BE2C (cell line): ENCODE measurements around the gene BGN.

Source experiments
- DNase-seq: peaks from one replicate; pipeline ENCODE4 v3.0.0-alpha.2; 2020
- H3K27me3 ChIP-seq: fragments of 250-450 bp; sonication (Bioruptor Pico); 2 replicates; pipeline ENCODE4 v1.5.1; 2020; ENCODE audit warnings: mild to moderate bottlenecking
- H3K36me3 ChIP-seq: fragments of 250-450 bp; sonication (Bioruptor Pico); 2 replicates; pipeline ENCODE4 v1.5.1; 2020; ENCODE audit warnings: mild to moderate bottlenecking
- H3K4me1 ChIP-seq: fragments of 250-450 bp; sonication (Bioruptor Pico); 2 replicates; pipeline ENCODE4 v1.5.1; 2020
- H3K4me3 ChIP-seq: 2 replicates; pipeline ENCODE4 v1.5.1; 2011; ENCODE audit warnings: low read depth, low read length
- H3K9me3 ChIP-seq: fragments of 250-450 bp; sonication (Bioruptor Pico); 2 replicates; pipeline ENCODE4 v1.5.1; 2020
- TF ChIP-seq, protein P1 (sequence below): IDR thresholded peaks from 2 replicates; pipeline ENCODE4 v1.5.1; 2012; ENCODE audit warnings: mild to moderate bottlenecking, low read depth, low read length

Gene BGN

DNA sequence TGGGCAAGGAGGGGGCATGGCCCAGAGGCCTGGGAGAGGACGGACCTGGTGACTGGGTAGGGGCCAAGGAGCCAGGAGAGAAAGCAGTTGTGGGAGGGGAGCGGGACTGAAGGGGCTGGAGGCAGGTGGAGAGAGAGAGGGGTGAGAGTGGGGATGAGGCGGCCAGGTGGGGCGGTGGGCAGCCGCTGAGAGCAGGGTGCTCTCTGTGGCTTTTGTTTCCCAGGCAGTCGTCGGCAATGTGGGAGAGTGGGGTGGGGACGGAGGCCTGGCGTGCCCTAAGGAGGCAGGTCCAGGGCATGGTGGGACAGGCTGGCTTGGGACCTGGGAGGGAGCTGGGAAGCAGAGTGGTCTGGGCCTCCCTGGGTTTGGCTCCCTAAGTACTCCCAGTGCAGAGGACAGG lies 19.5 kb downstream of the BGN start:
- TF ChIP-seq, protein P1, sequence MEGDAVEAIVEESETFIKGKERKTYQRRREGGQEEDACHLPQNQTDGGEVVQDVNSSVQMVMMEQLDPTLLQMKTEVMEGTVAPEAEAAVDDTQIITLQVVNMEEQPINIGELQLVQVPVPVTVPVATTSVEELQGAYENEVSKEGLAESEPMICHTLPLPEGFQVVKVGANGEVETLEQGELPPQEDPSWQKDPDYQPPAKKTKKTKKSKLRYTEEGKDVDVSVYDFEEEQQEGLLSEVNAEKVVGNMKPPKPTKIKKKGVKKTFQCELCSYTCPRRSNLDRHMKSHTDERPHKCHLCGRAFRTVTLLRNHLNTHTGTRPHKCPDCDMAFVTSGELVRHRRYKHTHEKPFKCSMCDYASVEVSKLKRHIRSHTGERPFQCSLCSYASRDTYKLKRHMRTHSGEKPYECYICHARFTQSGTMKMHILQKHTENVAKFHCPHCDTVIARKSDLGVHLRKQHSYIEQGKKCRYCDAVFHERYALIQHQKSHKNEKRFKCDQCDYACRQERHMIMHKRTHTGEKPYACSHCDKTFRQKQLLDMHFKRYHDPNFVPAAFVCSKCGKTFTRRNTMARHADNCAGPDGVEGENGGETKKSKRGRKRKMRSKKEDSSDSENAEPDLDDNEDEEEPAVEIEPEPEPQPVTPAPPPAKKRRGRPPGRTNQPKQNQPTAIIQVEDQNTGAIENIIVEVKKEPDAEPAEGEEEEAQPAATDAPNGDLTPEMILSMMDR: no peak
- no peaks in the 10 kb centered on the region for H3K9me3 ChIP-seq
- no peaks in the 10 kb centered on the region for H3K4me1 ChIP-seq
- H3K4me3 ChIP-seq: no peak overlapping the region
- H3K36me3 ChIP-seq: no peaks in the 10 kb centered on the region
- no peak for DNase-seq
- peaks cover 15% of the 10 kb centered on the region for H3K27me3 ChIP-seq

DNA sequence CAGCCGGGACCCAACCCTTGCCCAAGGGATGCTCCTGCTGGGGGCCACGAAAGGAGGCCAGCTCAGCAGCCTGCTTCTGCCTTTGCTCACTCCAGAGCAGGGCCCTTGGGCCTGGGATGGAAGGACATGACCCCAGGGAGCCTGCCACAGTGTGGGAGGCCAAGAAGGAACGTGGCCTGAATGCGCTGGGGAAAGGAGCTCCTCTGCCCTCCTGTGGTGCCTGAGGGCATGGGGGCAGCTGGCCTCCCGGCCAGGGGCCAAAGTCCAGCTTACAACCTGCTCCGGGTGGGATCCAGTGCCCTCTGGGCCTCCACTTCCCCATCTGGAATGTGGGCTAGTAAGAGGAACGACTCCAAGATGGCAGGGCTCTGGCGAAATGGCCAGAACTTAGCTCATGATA lies 20.7 kb downstream of the BGN start:
- TF ChIP-seq, protein P1: no peak
- no peak for DNase-seq
- Histone ChIP-seq H3K9me3 (no peaks in the 10 kb centered on the region), H3K27me3 (peaks cover 15% of the 10 kb centered on the region), H3K4me3 (no peak overlapping the region), H3K36me3 (no peaks in the 10 kb centered on the region), H3K4me1 (peaks cover under 1% of the 10 kb centered on the region; the same call in 1 of the 2 replicates)

DNA sequence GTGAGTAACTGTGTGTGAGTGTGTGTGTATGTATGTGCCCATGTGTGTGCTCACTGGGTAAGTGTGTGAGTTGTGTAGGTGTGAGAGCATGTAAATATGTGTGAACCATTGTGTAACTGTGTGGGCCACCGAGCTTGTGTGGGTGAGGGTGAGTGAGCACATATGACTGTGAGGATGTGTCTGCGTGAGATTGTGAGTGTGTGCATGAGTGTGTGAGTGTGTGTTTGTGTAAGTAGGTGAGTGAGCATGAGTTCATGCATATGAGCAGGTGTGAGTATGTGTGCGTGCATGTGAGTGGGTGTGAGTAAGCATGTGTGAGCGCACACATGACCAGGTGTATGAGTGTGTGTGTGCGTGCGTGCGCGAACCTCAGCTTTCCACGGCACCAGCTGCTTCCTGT lies 21.3 kb downstream of the BGN start:
- no peak for DNase-seq
- TF ChIP-seq, protein P1: no peak
- Histone ChIP-seq H3K4me3 (no peak overlapping the region), H3K9me3 (no peaks in the 10 kb centered on the region), H3K4me1 (peaks cover 6% of the 10 kb centered on the region), H3K36me3 (no peaks in the 10 kb centered on the region), H3K27me3 (peaks cover 15% of the 10 kb centered on the region)

DNA sequence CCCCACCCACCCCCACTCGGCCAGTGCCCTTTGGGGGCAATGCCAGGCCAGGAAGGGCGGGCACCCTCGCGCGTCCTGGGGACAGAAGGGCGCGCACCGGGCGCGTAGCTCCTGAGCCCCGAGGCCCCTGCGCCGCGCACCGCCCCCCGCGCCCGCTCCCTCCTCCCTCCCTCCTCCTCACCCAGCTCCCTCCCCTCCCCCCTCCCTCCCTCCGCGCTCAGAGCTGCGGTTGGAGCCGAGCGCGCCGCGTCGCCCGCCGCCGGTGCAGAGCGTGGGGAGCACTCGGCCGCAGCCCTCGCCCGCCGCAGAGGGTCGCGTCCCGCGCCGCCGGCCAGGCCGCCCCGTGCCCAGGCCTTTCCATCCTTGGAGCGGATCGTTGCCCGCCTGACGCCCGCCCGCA lies 22.6 kb downstream of the BGN start, which contains the start of gene ATP2B3:
Gene ATP2B3 (plus strand): TSS at position 220 of the 400 bp plus-strand sequence. CDS start 18,606 bp downstream, outside the sequence.
- TF ChIP-seq, protein P1: no peak
- no peaks in the 10 kb centered on the region for H3K36me3 ChIP-seq
- peak; percentile 43 for DNase-seq
- no peaks in the 10 kb centered on the region for H3K9me3 ChIP-seq
- peaks cover 12% of the 10 kb centered on the region for H3K4me1 ChIP-seq
- peak within 1 kb of the TSS; percentile 26; the same call in 1 of the 2 replicates for H3K4me3 ChIP-seq
- peaks cover 15% of the 10 kb centered on the region for H3K27me3 ChIP-seq

DNA sequence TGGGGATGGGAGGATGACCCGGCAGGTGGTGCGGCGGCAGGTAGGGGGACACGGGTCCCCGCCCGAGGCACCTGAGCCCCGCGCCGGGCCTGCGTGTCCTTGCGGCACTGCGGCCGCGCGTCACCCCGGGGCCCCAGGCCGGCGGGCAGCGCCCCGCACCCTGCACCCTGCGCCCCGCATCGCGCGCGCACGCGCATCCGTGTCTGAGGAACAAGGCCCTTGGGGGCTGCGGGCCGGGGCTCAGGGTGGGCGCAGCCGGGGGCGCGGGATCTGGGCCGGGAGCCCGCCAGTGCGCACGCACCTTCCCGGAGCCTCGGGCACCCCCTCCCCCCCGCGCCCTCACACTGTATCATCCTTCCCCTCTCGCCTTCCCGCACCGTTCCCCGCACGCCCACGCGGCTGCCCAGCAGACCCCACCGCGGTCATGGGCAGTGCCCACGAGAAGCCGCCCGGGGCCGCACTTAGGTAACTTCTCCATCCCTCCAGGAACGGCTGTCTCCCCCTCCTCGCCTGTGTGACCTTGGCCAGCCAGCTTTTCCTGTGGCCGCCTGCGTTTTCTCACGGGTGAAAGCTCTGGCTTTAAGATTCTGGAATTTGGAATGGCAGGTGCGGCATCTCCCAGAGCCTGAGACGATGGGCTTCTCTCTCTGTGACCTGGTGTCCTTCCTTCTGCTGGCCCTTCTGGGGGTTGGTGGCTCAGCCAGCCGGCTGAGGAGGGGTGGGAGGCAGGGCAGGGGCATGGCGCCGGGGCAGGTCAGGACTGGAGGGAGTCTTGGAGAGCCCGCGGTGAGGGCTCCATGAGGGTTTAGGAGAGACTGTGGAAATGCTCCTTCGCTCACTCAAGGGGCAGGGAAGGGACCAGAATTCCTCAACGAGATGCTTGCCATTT lies 23.4 kb downstream of the BGN start:
- Histone ChIP-seq H3K4me1 (peaks cover 12% of the 10 kb centered on the region), H3K27me3 (peaks cover 15% of the 10 kb centered on the region), H3K9me3 (no peaks in the 10 kb centered on the region), H3K36me3 (no peaks in the 10 kb centered on the region), H3K4me3 (peak overlapping the region; percentile 26; the same call in 1 of the 2 replicates)
- TF ChIP-seq, protein P1: no peak
- no peak for DNase-seq
